Neuronal stem cell (in vitro differentiated cells): ENCODE results near the gene MRPL40.

ENCODE experiments used
- DNase-seq: peaks from one replicate; pipeline ENCODE4 v3.0.0-alpha.2; 2013; ENCODE audit warnings: low spot score
- H2AFZ ChIP-seq: one replicate; pipeline ENCODE4 v1.6.1; 2013; ENCODE audit warnings: mild to moderate bottlenecking, low read length, inconsistent platforms
- H2AK5ac ChIP-seq: 2 replicates; pipeline ENCODE4 v1.6.1; 2013; ENCODE audit warnings: low read depth, mild to moderate bottlenecking, inconsistent platforms, low read length, moderate library complexity, mixed read lengths
- H2BK120ac ChIP-seq: 2 replicates; pipeline ENCODE4 v1.6.1; 2013; ENCODE audit warnings: low read depth, mild to moderate bottlenecking, inconsistent platforms, low read length, moderate library complexity, mixed read lengths
- H2BK12ac ChIP-seq: one replicate; pipeline ENCODE4 v1.6.1; 2013; ENCODE audit warnings: low read length, inconsistent platforms
- H2BK15ac ChIP-seq: 2 replicates; pipeline ENCODE4 v1.6.1; 2013; ENCODE audit warnings: mild to moderate bottlenecking, low read length, inconsistent platforms, mixed read lengths
- H2BK5ac ChIP-seq: one replicate; pipeline ENCODE4 v1.6.1; 2013; ENCODE audit warnings: inconsistent platforms, mild to moderate bottlenecking, low read length, moderate library complexity
- H3K14ac ChIP-seq: one replicate; pipeline ENCODE4 v1.6.1; 2013; ENCODE audit warnings: low read length, inconsistent platforms
- H3K18ac ChIP-seq: 2 replicates; pipeline ENCODE4 v1.6.1; 2013; ENCODE audit warnings: low read length, inconsistent platforms
- H3K23ac ChIP-seq: 2 replicates; pipeline ENCODE4 v1.6.1; 2013; ENCODE audit warnings: low read depth, mild to moderate bottlenecking, mixed read lengths, low read length, inconsistent platforms; ENCODE audit not compliant: poor library complexity
- H3K27ac ChIP-seq: replicated peaks from 3 replicates; pipeline ENCODE4 v1.5.1; 2013; ENCODE audit warnings: low read length, inconsistent platforms
- H3K27me3 ChIP-seq, 3 experiments: 2 replicates each; pipeline ENCODE4 v1.6.1; 2013; ENCODE audit warnings: low read length in 3 of 3, mild to moderate bottlenecking in 2 of 3, inconsistent platforms in 1 of 3, low read depth in 1 of 3, mixed read lengths in 1 of 3, moderate library complexity in 1 of 3; ENCODE audit not compliant: control insufficient read depth in 3 of 3, insufficient read depth in 3 of 3
- H3K36me3 ChIP-seq, 2 donors: replicated peaks in 1 of 2; 2 replicates each; pipeline ENCODE4 v1.6.1; 2013; ENCODE audit warnings: low read length in 2 of 2; ENCODE audit not compliant: control insufficient read depth in 2 of 2, insufficient read depth in 2 of 2
- H3K4ac ChIP-seq: 2 replicates; pipeline ENCODE4 v1.6.1; 2013; ENCODE audit warnings: inconsistent platforms, mild to moderate bottlenecking, low read length, moderate library complexity
- H3K4me1 ChIP-seq, 2 donors: 1 replicate in 1 of 2; 2 replicates in 1 of 2; pipeline ENCODE4 v1.6.1; 2013; ENCODE audit warnings: low read length in 2 of 2, low read depth in 1 of 2; ENCODE audit not compliant: control insufficient read depth in 2 of 2, insufficient read depth in 1 of 2
- H3K4me2 ChIP-seq: one replicate; pipeline ENCODE4 v1.6.1; 2013; ENCODE audit warnings: mild to moderate bottlenecking, low read length, inconsistent platforms; ENCODE audit not compliant: insufficient read depth, poor library complexity, severe bottlenecking
- H3K4me3 ChIP-seq, 2 donors: 2 replicates each; pipeline ENCODE4 v1.5.1; 2013; ENCODE audit warnings: low read length in 2 of 2, mild to moderate bottlenecking in 2 of 2, inconsistent platforms in 1 of 2, moderate library complexity in 1 of 2
- H3K79me1 ChIP-seq: one replicate; pipeline ENCODE4 v1.6.1; 2013; ENCODE audit warnings: low read depth, mild to moderate bottlenecking, inconsistent platforms, low read length, moderate library complexity
- H3K9ac ChIP-seq: one replicate; pipeline ENCODE4 v1.6.1; 2013; ENCODE audit warnings: mild to moderate bottlenecking, low read depth, low read length, inconsistent platforms; ENCODE audit not compliant: poor library complexity
- H3K9me3 ChIP-seq, 2 donors: replicated peaks in 1 of 2; 2 replicates each; pipeline versions ENCODE3 to v1.6.1; 2013; ENCODE audit warnings: low read length in 2 of 2, mild to moderate bottlenecking in 2 of 2, inconsistent platforms in 1 of 2, low read depth in 1 of 2, mixed read lengths in 1 of 2, moderate library complexity in 1 of 2; ENCODE audit not compliant: control insufficient read depth in 2 of 2, insufficient read depth in 1 of 2
- H4K8ac ChIP-seq: one replicate; pipeline ENCODE4 v1.6.1; 2013; ENCODE audit warnings: low read depth, mild to moderate bottlenecking, inconsistent platforms, low read length, moderate library complexity
- H4K91ac ChIP-seq: one replicate; pipeline ENCODE4 v1.6.1; 2013; ENCODE audit warnings: low read length, low read depth, mild to moderate bottlenecking, inconsistent platforms; ENCODE audit not compliant: poor library complexity
- WGBS, 2 donors: extraction: QIAGEN DNeasy Blood & Tissue Kit; methylation state at CpG; one replicate each; pipeline ENCODE4 v1.1.7; 2013; ENCODE audit warnings: missing lambda C conversion rate in 2 of 2, mixed read lengths in 1 of 2; ENCODE audit not compliant: insufficient read length in 2 of 2, insufficient replicate concordance in 1 of 2; ENCODE audit errors: extremely low coverage in 2 of 2; 5-methylcytosine and 5-hydroxymethylcytosine counted together

Gene MRPL40

DNA sequence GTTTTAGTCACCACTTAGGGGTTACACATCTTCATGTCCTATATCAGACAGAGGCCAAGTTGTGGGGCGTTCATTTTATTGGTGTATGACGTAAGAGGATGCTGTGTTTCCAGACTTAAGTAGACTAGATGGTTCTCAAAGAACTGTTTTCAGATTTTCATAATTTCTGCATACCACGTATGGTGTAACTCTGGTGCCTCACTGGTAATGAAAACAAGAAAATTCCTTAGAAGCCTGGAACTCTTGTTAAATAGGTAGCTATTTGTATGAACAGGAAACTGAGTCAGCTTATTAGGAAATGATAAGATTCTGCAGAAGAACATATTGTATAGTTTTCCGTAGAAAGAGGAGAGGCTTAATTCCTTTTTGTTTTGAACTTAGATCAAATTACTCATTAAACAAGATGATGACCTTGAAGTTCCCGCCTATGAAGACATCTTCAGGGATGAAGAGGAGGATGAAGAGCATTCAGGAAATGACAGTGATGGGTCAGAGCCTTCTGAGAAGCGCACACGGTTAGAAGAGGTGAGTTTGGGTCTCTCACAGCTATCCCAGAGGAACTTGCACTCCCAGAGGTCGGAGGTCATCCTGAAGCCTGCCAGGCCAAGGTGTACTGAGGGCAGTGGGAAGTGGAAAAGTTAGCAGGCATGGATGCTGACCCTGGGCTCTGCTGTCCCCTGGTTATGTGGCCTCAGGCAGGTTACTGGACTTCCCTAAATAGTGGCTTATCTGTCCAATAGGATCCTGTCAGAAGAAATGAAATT is 51.3 kb downstream of the MRPL40 start:
- Histone ChIP-seq H2AFZ (no peak overlapping the region), H3K79me1 (peaks cover 6% of the 10 kb centered on the region), H2BK120ac (no peak overlapping the region), H2BK12ac (no peak overlapping the region), H3K9ac (no peak overlapping the region), H2AK5ac (no peak overlapping the region), H2BK15ac (no peak overlapping the region), H4K8ac (no peak overlapping the region), H3K27ac (no peak overlapping the region), H3K9me3 (no peaks in the 10 kb centered on the region), H3K4me3 (no peak overlapping the region), H3K27me3 (no peaks in the 10 kb centered on the region), H3K18ac (no peak overlapping the region), H3K4me1 (peaks cover 3% of the 10 kb centered on the region in 2 donors), H3K4me2 (no peak overlapping the region), H4K91ac (no peak overlapping the region), H2BK5ac (no peak overlapping the region), H3K23ac (no peak overlapping the region), H3K4ac (no peak overlapping the region), H3K36me3 (peaks cover 17 to 65% of the 10 kb centered on the region in 2 donors), H3K14ac (no peak overlapping the region)
- WGBS, 2 donors = no CpG with 5 or more reads among the region's 8 CpGs
- DNase-seq = no peak
